ENCODE results near the gene IGLL1.
"Not testable (repeated sequence)": the region's sequence is repeated elsewhere in the genome, so short reads cannot be mapped to it uniquely, and the experiment has no call there.

Gene IGLL1

DNA sequence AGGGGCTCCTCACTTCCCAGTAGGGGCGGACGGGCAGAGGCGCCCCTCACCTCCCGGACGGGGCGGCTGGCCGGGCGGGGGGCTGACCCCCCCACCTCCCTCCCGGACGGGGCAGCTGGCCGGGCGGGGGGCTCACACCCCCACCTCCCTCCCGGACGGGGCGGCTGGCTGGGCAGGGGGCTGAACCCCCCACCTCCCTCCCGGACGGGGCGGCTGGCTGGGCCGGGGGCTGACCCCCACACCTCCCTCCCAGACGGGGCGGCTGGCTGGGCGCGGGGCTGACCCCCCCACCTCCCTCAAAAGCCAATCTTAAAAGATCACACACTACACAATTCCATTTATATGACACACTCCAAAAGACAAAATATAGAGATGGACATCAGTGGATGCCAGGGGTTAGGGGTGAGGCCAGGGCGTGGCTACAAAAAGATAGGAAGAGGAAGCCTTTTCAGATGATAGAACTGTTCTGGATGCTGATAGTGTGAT, 19.0 kb downstream of the IGLL1 start:
- not testable (repeated sequence) for DNase-seq

DNA sequence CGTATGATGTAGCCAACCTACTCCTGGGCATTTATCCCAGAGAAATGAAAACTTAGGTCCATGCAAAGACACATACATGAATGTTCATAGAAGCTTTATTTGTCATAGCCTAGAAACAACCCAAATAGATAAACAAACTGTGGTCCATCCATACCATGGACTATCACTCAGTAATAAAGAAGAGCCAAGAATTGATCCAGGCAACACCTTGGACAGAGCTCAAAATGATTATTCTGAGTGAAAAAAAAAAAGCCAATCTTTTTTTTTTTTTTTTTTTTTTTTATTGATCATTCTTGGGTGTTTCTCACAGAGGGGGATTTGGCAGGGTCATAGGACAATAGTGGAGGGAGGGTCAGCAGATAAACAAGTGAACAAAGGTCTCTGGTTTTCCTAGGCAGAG, 19.9 kb downstream of the IGLL1 start:
- not testable (repeated sequence) for DNase-seq

DNA sequence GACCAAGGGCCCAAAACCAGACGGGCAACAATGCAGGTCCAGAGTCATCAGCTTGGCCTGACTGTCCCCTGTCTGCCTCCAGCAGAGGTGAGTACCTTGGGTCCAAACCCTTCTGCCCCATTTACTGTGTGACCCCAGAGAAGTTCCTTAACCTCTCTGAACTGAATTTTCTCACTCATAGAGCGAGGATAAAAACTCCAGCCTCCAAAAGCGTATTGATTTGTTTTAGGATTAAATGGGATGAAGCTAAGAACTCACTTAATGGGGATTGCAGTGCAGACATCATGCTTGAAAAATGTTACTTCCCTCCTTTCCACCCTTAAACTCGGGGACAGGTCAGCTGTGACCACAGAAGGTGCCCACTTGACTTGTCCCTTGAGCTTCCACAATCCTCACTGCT, 22.6 kb downstream of the IGLL1 start:
- no peak for DNase-seq

DNA sequence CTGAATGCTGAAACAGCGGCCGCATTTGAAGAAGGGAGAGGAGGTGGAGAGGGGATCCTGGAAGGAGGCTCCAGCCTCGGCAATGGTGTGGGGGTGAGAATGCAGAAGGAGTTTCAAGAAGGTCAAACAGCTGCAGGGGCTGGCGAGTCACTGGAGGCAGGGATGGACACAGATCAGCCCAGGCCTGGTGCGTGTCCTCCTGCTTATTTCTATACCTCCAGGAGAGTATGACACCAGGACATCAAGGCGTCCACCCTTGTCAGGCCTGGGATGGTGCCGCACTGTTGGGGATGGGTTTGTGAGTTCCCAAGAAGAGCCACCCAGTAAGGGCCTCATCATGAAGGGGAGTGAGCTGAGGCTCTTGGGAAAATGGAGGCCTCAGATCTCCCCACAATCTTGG, 23.1 kb downstream of the IGLL1 start:
- no peak for DNase-seq

DNA sequence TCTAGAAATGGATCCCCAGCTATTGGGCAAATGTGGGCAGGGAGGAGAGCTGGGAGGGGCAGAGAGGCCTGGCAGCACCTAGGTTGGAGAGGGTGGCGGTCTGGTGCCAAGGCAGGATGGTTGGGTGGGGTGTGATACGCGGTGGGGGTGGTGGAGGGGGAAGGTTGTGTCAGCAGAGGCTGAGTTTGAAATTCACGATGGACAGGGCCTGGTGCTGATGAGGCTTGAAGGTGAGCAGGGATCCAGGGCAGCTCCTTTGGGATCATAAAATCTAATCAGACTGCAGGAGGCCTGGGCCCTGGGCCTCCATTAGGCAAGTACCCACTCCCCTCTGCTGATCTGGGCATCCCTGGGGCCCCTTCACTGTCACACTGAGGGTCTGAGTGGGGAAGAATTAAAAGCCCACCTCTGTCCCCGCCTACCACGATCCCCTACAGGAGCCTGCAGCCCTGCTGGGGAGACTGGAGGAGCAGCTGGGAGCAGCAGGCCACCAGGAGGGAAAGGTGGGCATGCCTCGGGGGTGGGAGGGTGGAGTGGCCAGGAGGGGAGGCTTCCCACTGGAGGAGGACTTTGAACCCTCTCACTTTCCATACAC, 24.0 kb downstream of the IGLL1 start:
- no peak for DNase-seq

- DNase-seq, result no peak
Observed at GRCh38 chr22:23555118-23555517, 25.0 kb downstream of the IGLL1 start.

DNA sequence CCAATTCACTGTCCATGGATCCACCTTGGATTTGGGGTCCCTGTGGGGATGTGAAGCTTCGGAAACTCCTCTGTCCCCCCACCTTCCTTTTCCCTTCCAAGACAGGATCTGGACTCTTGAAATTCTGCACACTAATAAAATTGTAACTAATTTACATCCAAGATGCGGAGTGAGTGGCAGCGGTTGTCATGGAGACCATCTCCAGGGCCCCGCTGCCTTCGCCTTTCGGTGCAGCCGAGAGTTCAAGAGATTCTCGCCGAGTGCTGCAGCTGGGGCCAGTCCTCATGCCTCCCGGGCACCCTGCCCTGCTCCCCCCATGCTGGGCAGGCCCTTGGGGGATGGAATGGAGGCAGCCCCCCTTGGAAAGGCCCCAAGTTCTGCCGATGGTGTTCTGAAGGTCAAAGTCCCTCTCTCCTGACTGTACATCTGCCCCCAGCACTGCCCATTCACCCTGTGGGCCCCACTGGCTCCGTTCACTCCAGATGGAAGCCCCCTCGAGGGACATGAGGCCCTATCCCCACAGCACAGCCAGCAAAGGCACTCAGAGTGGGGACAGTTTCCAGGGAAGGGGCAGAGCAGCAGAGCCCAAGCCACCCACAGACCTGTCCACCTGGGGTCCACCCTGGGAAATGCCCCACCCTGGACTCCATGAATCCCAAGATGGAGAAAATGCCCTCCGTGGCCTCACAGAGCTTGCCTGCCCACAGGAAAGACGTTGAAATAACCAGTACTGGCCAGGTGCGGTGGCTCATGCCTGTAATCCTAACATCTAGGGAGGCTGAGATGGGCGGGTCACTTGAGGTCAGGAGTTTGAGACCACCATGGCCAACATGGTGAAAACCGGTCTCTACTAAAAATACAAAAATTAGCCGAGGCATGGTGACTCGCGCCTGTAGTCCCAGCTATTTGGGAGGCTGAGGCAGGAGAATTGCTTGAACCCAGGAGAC, 25.9 kb downstream of the IGLL1 start:
- DNase-seq, result no peak

DNA sequence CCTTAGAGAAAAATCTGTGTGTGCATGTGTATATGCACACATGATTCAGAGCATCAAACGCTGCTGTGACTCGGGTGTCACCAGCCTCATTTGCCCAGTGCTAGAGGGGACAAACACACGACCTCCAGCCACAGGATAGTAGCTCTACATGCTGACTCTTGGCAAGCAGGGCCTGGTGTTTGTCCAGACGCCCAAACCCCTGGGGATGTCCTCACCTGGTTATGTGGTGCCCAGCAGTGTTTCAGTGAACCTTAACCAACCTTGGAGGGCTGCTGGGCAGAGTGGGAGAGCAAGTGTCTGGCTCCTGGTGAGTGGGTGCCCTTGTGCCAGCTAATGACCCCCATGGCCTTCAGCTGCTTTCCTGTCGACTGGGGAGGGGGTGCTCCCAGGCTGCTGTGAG, 26.7 kb downstream of the IGLL1 start:
- no peak for DNase-seq

- DNase-seq, result no peak
Observed at GRCh38 chr22:23552573-23552972, 27.5 kb downstream of the IGLL1 start.

GRCh38 chr22:23551385-23551784, 28.7 kb downstream of the IGLL1 start:
- DNase-seq, result no peak

- DNase-seq, result no peak
Observed at GRCh38 chr22:23550049-23550650, 29.9 kb downstream of the IGLL1 start.

- no peak for DNase-seq
Observed at GRCh38 chr22:23549198-23549595, 30.9 kb downstream of the IGLL1 start.

DNA sequence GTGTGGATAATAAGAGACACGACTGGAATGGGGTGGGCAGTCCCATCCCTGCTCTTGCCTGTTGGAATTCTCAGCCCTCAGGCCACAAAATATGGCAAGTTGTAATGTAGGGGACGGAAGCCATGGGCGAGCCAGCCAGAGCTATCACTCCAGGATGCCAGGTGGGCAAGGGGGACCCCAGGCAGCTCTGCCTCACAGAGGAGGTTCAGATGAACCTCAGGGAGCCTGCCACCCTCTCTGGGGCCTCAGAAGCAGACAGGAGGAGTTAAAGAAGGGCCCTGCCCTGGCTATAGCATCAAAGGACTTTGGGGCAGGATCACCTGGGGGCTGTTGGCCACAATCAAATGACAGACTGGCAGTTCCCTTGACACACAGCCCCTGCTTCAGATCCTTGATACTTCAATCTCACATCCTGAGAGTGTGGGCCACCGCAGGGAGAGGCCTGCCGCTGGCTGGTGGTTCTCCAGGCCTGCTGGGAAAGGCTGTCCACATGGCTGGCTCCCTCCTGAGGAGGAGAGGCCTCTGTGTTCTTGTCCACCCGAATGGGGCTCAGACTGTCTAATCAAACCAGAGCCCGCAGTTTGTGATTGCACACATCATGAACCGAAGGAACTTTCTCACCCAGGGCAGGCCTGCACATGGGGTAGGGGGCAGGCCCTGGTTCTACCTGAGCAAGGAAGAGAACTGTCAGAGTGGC, 31.4 kb downstream of the IGLL1 start:
- no peak for DNase-seq

DNA sequence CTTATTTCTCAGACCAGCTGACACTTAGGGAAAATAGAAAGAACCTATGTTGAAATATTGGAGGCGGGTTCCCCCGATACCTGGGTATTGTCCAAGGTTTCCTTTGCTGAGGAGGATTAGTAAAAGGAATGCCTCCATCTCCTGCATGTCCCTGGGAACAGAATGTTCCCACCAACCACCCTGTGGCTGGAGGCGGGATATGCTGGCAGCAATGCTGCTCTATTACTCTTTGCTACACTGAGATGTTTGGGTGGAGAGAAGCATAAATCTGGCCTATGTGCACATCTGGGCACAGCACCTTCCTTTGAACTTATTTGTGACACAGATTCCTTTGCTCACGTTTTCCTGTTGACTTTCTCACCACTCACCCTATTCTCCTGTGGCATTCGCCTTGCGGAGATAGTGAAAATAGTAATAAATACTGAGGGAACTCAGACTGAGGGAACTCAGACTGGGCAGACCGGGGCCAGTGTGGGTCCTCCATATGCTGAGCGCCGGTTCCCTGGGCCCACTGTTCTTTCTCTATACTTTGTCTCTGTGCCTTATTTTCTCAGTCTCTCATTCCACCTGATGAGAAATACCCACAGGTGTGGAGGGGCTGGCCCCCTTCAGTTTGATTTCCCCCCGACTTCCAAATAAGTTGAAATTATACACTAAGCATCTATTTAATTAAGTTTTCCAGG, 32.1 kb downstream of the IGLL1 start:
- no peak for DNase-seq

- not testable (repeated sequence) for DNase-seq
Observed at GRCh38 chr22:23547382-23547781, 32.7 kb downstream of the IGLL1 start.

DNA sequence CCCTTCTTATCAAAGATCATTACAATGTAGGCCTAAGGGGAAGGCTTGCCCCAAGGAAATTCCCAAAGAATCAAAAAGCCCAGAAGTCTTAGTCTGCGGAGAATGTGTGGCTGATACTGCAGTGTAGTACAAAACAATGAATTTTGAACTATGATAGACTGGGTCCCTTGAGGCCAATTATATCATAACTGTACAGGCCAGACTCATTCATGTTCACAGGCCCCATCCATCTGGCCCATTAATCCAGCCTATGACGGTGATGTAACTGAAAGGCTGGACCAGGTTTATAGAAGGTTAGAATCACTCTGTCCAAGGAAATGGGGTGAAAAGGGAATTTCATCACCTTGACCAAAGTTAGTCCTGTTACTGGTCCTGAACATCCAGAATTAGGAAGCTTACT, 35.2 kb downstream of the IGLL1 start:
- no peak for DNase-seq

GRCh38 chr22:23543506-23544000, 36.5 kb downstream of the IGLL1 start:
- DNase-seq, result not testable (repeated sequence)

DNA sequence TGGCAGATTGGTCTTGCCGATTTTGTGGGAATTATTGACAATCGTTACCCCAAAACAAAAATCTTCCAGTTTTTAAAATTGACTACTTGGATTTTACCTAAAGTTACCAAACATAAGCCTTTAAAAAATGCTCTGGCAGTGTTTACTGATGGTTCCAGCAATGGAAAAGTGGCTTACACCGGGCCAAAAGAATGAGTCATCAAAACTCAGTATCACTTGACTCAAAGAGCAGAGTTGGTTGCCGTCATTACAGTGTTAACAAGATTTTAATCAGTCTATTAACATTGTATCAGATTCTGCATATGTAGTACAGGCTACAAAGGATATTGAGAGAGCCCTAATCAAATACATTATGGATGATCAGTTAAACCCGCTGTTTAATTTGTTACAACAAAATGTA, 37.2 kb downstream of the IGLL1 start:
- no peak for DNase-seq

- not testable (repeated sequence) for DNase-seq
Observed at GRCh38 chr22:23542391-23542790, 37.7 kb downstream of the IGLL1 start.

DNA sequence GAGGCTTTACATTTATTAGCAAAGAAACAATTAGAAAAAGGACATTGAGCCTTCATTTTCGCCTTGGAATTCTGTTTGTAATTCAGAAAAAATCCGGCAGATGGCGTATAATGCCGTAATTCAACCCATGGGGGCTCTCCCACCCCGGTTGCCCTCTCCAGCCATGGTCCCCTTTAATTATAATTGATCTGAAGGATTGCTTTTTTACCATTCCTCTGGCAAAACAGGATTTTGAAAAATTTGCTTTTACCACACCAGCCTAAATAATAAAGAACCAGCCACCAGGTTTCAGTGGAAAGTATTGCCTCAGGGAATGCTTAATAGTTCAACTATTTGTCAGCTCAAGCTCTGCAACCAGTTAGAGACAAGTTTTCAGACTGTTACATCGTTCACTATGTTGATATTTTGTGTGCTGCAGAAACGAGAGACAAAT, 38.2 kb downstream of the IGLL1 start:
- DNase-seq, result not testable (repeated sequence)

DNA sequence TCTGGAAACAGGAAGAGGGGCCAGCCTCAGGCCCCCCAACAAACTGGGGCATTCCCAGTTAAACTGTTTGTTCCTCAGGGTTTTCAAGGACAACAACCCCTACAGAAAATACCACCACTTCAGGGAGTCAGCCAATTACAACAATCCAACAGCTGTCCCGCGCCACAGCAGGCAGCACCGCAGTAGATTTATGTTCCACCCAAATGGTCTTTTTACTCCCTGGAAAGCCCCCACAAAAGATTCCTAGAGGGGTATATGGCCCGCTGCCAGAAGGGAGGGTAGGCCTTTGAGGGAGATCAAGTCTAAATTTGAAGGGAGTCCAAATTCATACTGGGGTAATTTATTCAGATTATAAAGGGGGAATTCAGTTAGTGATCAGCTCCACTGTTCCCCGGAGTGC, 39.3 kb downstream of the IGLL1 start:
- DNase-seq, result not testable (repeated sequence)

GRCh38 chr22:23539839-23540198, 40.3 kb downstream of the IGLL1 start:
- not testable (repeated sequence) for DNase-seq

Measured in CD4-positive, alpha-beta T cell treated with Interleukin-6 for 4 hours (primary cell).